H1 (cell line): ENCODE measurements around the gene PDE5A. TPM values are rescaled to one million over a fixed set of nuclear protein-coding genes. Genes with fewer than 3 reads are reported as not detected.

Experiments
- CTCF ChIA-PET: fragments of 300-600 bp; sonication (Branson Sonifier 250); formaldehyde crosslinking; loops from one replicate; lab custom pipeline; 2021; ENCODE audit not compliant: partially characterized antibody; lab: Charles Lee
- POLR2A ChIA-PET: fragments of 300-600 bp; sonication (Branson Sonifier 250); formaldehyde crosslinking; loops from one replicate; lab custom pipeline; 2021; ENCODE audit warnings: inconsistent platforms; ENCODE audit not compliant: partially characterized antibody; lab: Charles Lee
- DNase-seq, 2 experiments: peaks; one replicate each; pipeline versions ENCODE4 v3.0.0 to v3.0.0-alpha.2; 2010 to 2022; ENCODE audit warnings: low spot score in 2 of 2, low read depth in 1 of 2, mixed read lengths in 1 of 2
- FAIRE-seq: peaks from 2 replicates; lab custom pipeline; 2011; peaks lifted over from hg19 to GRCh38; lab: Jason Lieb, UNC
- H2AFZ ChIP-seq: 2 replicates; pipeline ENCODE4 v1.8.1; 2012; ENCODE audit warnings: low read length, inconsistent platforms
- H2AK5ac ChIP-seq: 2 replicates; pipeline ENCODE4 v1.6.1; 2013; ENCODE audit warnings: low read depth, low read length
- H2BK120ac ChIP-seq: replicated peaks from 2 replicates; pipeline ENCODE3; 2013; ENCODE audit warnings: low read depth, low read length, inconsistent platforms
- H2BK12ac ChIP-seq: 2 replicates; pipeline ENCODE4 v1.6.1; 2013; ENCODE audit warnings: low read depth, low read length
- H2BK15ac ChIP-seq: 2 replicates; pipeline ENCODE4 v1.6.1; 2013; ENCODE audit warnings: low read length
- H2BK20ac ChIP-seq: 2 replicates; pipeline ENCODE4 v1.6.1; 2013; ENCODE audit warnings: low read length
- H2BK5ac ChIP-seq: 2 replicates; pipeline ENCODE4 v1.6.1; 2013; ENCODE audit warnings: low read depth, low read length
- H3K14ac ChIP-seq: 2 replicates; pipeline ENCODE4 v1.6.1; 2013; ENCODE audit warnings: inconsistent platforms; ENCODE audit not compliant: insufficient read length
- H3K18ac ChIP-seq: 2 replicates; pipeline ENCODE4 v1.6.1; 2013; ENCODE audit warnings: low read length; ENCODE audit errors: extremely low read depth
- H3K23ac ChIP-seq: 2 replicates; pipeline ENCODE4 v1.6.1; 2013; ENCODE audit warnings: inconsistent platforms; ENCODE audit not compliant: insufficient read length
- H3K23me2 ChIP-seq: 2 replicates; pipeline ENCODE4 v1.6.1; 2013; ENCODE audit warnings: low read depth, low read length
- H3K27ac ChIP-seq: 2 replicates; pipeline ENCODE4 v1.6.1; 2011; ENCODE audit warnings: low read depth, low read length, inconsistent platforms
- H3K27me3 ChIP-seq, 4 experiments: replicated peaks in 1 of 4; 1 replicate in 1 of 4; 2 replicates in 3 of 4; pipeline versions ENCODE4 v1.6.1 to v1.8.1; 2011 to 2013; ENCODE audit warnings: low read length in 3 of 4, mild to moderate bottlenecking in 3 of 4, inconsistent platforms in 2 of 4, mixed read lengths in 2 of 4, moderate library complexity in 1 of 4; ENCODE audit not compliant: control insufficient read depth in 3 of 4, insufficient read depth in 3 of 4; ENCODE audit errors: extremely low read depth in 1 of 4
- H3K36me3 ChIP-seq, 4 experiments: 2 replicates each; pipeline versions ENCODE4 v1.6.1 to v1.8.1; 2011 to 2013; ENCODE audit warnings: mild to moderate bottlenecking in 4 of 4, low read length in 3 of 4, moderate library complexity in 2 of 4, control low read depth in 1 of 4, inconsistent platforms in 1 of 4; ENCODE audit not compliant: insufficient read depth in 4 of 4, control insufficient read depth in 2 of 4
- H3K4ac ChIP-seq: replicated peaks from 2 replicates; pipeline ENCODE3; 2013; ENCODE audit warnings: low read length, low read depth, mixed read lengths, inconsistent platforms; ENCODE audit not compliant: insufficient read length
- H3K4me1 ChIP-seq, 4 experiments: replicated peaks in 1 of 4; 1 replicate in 1 of 4; 2 replicates in 3 of 4; pipeline versions ENCODE4 v1.6.1 to v1.8.1; 2011 to 2013; ENCODE audit warnings: low read length in 3 of 4, inconsistent platforms in 2 of 4, mixed read lengths in 1 of 4; ENCODE audit not compliant: insufficient read depth in 4 of 4, control insufficient read depth in 3 of 4
- H3K4me2 ChIP-seq, 2 experiments: 2 replicates each; pipeline versions ENCODE4 v1.6.1 to v1.8.1; 2011 to 2013; ENCODE audit warnings: low read depth in 2 of 2, low read length in 2 of 2, control low read depth in 1 of 2, inconsistent platforms in 1 of 2, mild to moderate bottlenecking in 1 of 2; ENCODE audit not compliant: insufficient read depth in 1 of 2
- H3K4me3 ChIP-seq, 4 experiments: fragments of 200-600, 300-600 bp in 1 of 4; sonication (generic), shearing (Covaris generic), sonication (Bioruptor Twin) in 1 of 4; 2 replicates each; pipeline versions ENCODE4 v1.5.1 to v1.8.1; 2011 to 2016; ENCODE audit warnings: low read length in 4 of 4, low read depth in 3 of 4, control low read depth in 2 of 4, inconsistent platforms in 2 of 4, mild to moderate bottlenecking in 2 of 4, mixed read lengths in 1 of 4, moderate library complexity in 1 of 4; ENCODE audit not compliant: insufficient read depth in 2 of 4; ENCODE audit errors: extremely low read depth in 1 of 4
- H3K56ac ChIP-seq: replicated peaks from 2 replicates; pipeline ENCODE3; 2013; ENCODE audit warnings: low read depth, mild to moderate bottlenecking, mixed read lengths, low read length, inconsistent platforms; ENCODE audit not compliant: insufficient read length
- H3K79me1 ChIP-seq: 2 replicates; pipeline ENCODE4 v1.6.1; 2013; ENCODE audit warnings: low read depth, low read length, control low read depth
- H3K79me2 ChIP-seq, 2 experiments: 2 replicates each; pipeline versions ENCODE4 v1.6.1 to v1.8.1; 2012 to 2013; ENCODE audit warnings: low read length in 2 of 2, mild to moderate bottlenecking in 2 of 2, inconsistent platforms in 1 of 2; ENCODE audit not compliant: insufficient read depth in 2 of 2, control insufficient read depth in 1 of 2
- H3K9ac ChIP-seq, 4 experiments: replicated peaks in 1 of 4; 1 replicate in 1 of 4; 2 replicates in 3 of 4; pipeline versions ENCODE4 v1.6.1 to v1.8.1; 2011 to 2013; ENCODE audit warnings: low read depth in 3 of 4, low read length in 3 of 4, control low read depth in 2 of 4, mild to moderate bottlenecking in 2 of 4, moderate library complexity in 2 of 4, inconsistent platforms in 1 of 4; ENCODE audit errors: extremely low read depth in 1 of 4
- H3K9me3 ChIP-seq, 2 experiments: 2 replicates each; pipeline versions ENCODE4 v1.6.1 to v1.8.1; 2012 to 2013; ENCODE audit warnings: mild to moderate bottlenecking in 2 of 2, moderate library complexity in 2 of 2, control low read depth in 1 of 2, inconsistent platforms in 1 of 2, low read depth in 1 of 2, low read length in 1 of 2, mixed read lengths in 1 of 2; ENCODE audit not compliant: insufficient read depth in 2 of 2
- H4K20me1 ChIP-seq, 2 experiments: replicated peaks in 1 of 2; 2 replicates each; pipeline versions ENCODE3 to v1.8.1; 2011 to 2013; ENCODE audit warnings: inconsistent platforms in 2 of 2, low read length in 2 of 2, mild to moderate bottlenecking in 1 of 2; ENCODE audit not compliant: insufficient read depth in 2 of 2, control insufficient read depth in 1 of 2
- H4K5ac ChIP-seq: 2 replicates; pipeline ENCODE4 v1.6.1; 2013; ENCODE audit warnings: low read length, low read depth, mixed read lengths, inconsistent platforms; ENCODE audit not compliant: insufficient read length
- H4K8ac ChIP-seq: 2 replicates; pipeline ENCODE4 v1.8.0; 2013; ENCODE audit warnings: mild to moderate bottlenecking, moderate library complexity, low read length, inconsistent platforms; ENCODE audit not compliant: insufficient read depth; ENCODE audit errors: extremely low read depth
- H4K91ac ChIP-seq: replicated peaks from 2 replicates; pipeline ENCODE3; 2013; ENCODE audit warnings: low read length, mixed read lengths, inconsistent platforms; ENCODE audit not compliant: insufficient read length
- FOSL1 ChIP-seq: IDR thresholded peaks from 2 replicates; pipeline ENCODE4 v1.6.1; 2011; ENCODE audit warnings: mild to moderate bottlenecking, low read depth, low read length, moderate library complexity; ENCODE audit not compliant: insufficient read depth
- KDM5A ChIP-seq: fragments of 200-600 bp; IDR thresholded peaks from 2 replicates; pipeline ENCODE4 v1.7.1; 2012; ENCODE audit warnings: mild to moderate bottlenecking, low read length, inconsistent platforms, mixed read lengths
- NRF1 ChIP-seq: IDR thresholded peaks from 2 replicates; pipeline ENCODE4 v1.6.1; 2011; ENCODE audit warnings: mild to moderate bottlenecking, low read depth, low read length, improper control_type of control experiment
- SIX5 ChIP-seq: IDR thresholded peaks from 2 replicates; pipeline ENCODE4 v1.6.1; 2011; ENCODE audit warnings: mild to moderate bottlenecking, low read depth, low read length
- SP4 ChIP-seq: IDR thresholded peaks from 2 replicates; pipeline ENCODE4 v1.6.1; 2012; ENCODE audit warnings: low read length, inconsistent platforms
- WGBS, 2 experiments: shearing (Covaris generic) in 1 of 2; methylation state at CpG; one replicate each; pipeline versions ENCODE4 v1.1.6 to v1.1.7; 2013 to 2015; ENCODE audit warnings: low lambda C conversion rate in 2 of 2, mixed read lengths in 2 of 2, inconsistent platforms in 1 of 2, low coverage in 1 of 2, missing lambda C conversion rate in 1 of 2; ENCODE audit not compliant: insufficient replicate concordance in 2 of 2, insufficient coverage in 1 of 2, insufficient read length in 1 of 2; ENCODE audit errors: extremely low coverage in 1 of 2, missing lambda C conversion rate in 1 of 2; 5-methylcytosine and 5-hydroxymethylcytosine counted together
- polyA plus RNA-seq, 7 experiments: library from polyadenylated mRNA; depleted of rRNA in 3 of 7; stranded (reverse) in 5 of 7; unstranded in 2 of 7; fragments of >200 nt in 5 of 7; fragments of 200-250 nt in 2 of 7; gene quantifications; 1 replicate in 5 of 7; 2 replicates in 1 of 7; 4 replicates in 1 of 7; pipeline versions ENCODE4 v1.2.1 to v1.2.3, GENCODE V29; 2011 to 2013; ENCODE audit warnings: missing spikeins in 2 of 7, mixed read lengths in 2 of 7
- total RNA-seq: library from RNA; stranded (reverse); fragmentation: NEBNext Ultra II Directional; extraction: Animal tissue kit (Norgen Biotek cat#: 25700); gene quantifications from 2 replicates; pipeline ENCODE4 v1.2.1, GENCODE V29; 2021

Gene PDE5A
- total and polyA plus RNA-seq, 2 of the 8 experiments (the other 6 are each of a cell fraction or from before 2014, with no cell fraction given), result 5.6 to 32.4 TPM

DNA sequence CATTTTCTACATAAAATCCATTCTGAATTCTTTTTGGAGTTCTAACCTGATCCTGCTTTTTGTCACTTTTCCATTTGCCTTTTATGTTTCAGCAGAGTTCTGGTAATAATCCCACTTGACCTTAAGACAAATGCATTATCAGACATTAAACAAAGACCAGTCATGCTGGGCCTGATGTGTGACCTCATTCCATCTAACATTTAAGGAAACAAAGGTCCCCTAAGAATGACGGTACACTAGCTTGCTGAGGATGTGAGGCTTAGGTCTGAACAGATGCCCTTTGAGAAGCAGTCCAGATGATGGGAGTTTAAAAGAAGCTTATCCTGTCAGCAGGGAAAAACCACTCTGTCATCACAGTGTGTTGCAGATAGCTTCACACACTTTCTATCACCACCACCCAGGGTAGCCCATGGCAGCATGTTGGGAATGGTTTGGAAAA is 38.1 kb upstream of the PDE5A start:
- CTCF ChIA-PET, result no interaction called here
- H2AFZ ChIP-seq, result 0 out of 2 replicates have a peak overlapping the region, but pooled peaks have one; percentile 26
- POLR2A ChIA-PET, result no interaction called here

More for the DNA sequence above, 38.1 kb upstream of the PDE5A start:
- H3K79me2 ChIP-seq, result no peaks in the 10 kb centered on the region
- H3K18ac ChIP-seq, result no peak overlapping the region
- H3K9ac ChIP-seq, result no peak overlapping the region
- no peaks in the 10 kb centered on the region for H3K27me3 ChIP-seq
- H2BK15ac ChIP-seq, result no peak overlapping the region
- no peak overlapping the region for H3K56ac ChIP-seq
- FAIRE-seq, result no peak
- H4K8ac ChIP-seq, result no peak overlapping the region
- H3K9me3 ChIP-seq, result no peaks in the 10 kb centered on the region
- H4K20me1 ChIP-seq, result no peaks in the 10 kb centered on the region
- no peak overlapping the region for H2BK120ac ChIP-seq
- H3K4me1 ChIP-seq, result peaks cover 0 to 2% (median 0%) of the 10 kb centered on the region in 4 experiments; a peak in 1 of 7 replicates
- H3K14ac ChIP-seq, result no peak overlapping the region
- no peak overlapping the region for H2BK20ac ChIP-seq
- no peak overlapping the region for H3K23ac ChIP-seq
- H4K5ac ChIP-seq, result no peak overlapping the region
- no peak overlapping the region for H3K4me3 ChIP-seq
- H2BK5ac ChIP-seq, result no peak overlapping the region
- H3K23me2 ChIP-seq, result no peaks in the 10 kb centered on the region
- DNase-seq, result no peak
- TF ChIP-seq FOSL1 (no peak), SIX5 (no peak), KDM5A (no peak), NRF1 (no peak), SP4 (no peak)
- TF ChIP-seq, all 59 proteins: peak for 0
- 80% methylated on average over 1 of the region's 1 CpG; no CpG with 5 or more reads in 1 of the 2 experiments for WGBS, 2 experiments
- Histone ChIP-seq H2AK5ac (no peak overlapping the region), H3K36me3 (no peaks in the 10 kb centered on the region), H3K79me1 (no peaks in the 10 kb centered on the region), H3K27ac (no peak overlapping the region), H4K91ac (no peak overlapping the region), H3K4me2 (no peak overlapping the region), H2BK12ac (no peak overlapping the region), H3K4ac (no peak overlapping the region)
